Osteoblast (primary cell): ENCODE measurements around the gene ZFAND3. TPM values are rescaled to one million over a fixed set of nuclear protein-coding genes. Genes with fewer than 3 reads are reported as not detected.

Source experiments
- DNase-seq: peaks from one replicate; pipeline ENCODE4 v3.0.0; 2011; ENCODE audit warnings: low spot score, mixed read lengths; ENCODE audit not compliant: insufficient read length; ENCODE audit errors: missing footprints
- H2AFZ ChIP-seq: 2 replicates; pipeline ENCODE4 v1.6.0; 2011; ENCODE audit warnings: mild to moderate bottlenecking, low read length
- H3K27ac ChIP-seq: 2 replicates; pipeline ENCODE4 v1.5.1; 2011; ENCODE audit warnings: mild to moderate bottlenecking, low read depth, low read length, moderate library complexity
- H3K27me3 ChIP-seq: 2 replicates; pipeline ENCODE4 v1.6.0; 2012; ENCODE audit warnings: mild to moderate bottlenecking, control low read depth, inconsistent platforms, low read length, moderate library complexity; ENCODE audit not compliant: insufficient read depth
- H3K36me3 ChIP-seq: 2 replicates; pipeline ENCODE4 v1.5.1; 2011; ENCODE audit warnings: mild to moderate bottlenecking, low read length, control low read depth, moderate library complexity; ENCODE audit not compliant: insufficient read depth
- H3K4me1 ChIP-seq: 2 replicates; pipeline ENCODE4 v1.5.1; 2011; ENCODE audit warnings: mild to moderate bottlenecking, low read length, control low read depth, moderate library complexity; ENCODE audit not compliant: insufficient read depth
- H3K4me2 ChIP-seq: 2 replicates; pipeline ENCODE4 v1.6.0; 2011; ENCODE audit warnings: mild to moderate bottlenecking, low read length; ENCODE audit not compliant: insufficient read depth
- H3K4me3 ChIP-seq: fragments of 200-600 bp; sonication (generic); 3 replicates; pipeline ENCODE4 v1.5.1; 2012; ENCODE audit warnings: mild to moderate bottlenecking, low read length, inconsistent platforms; ENCODE audit not compliant: insufficient read depth
- H3K79me2 ChIP-seq: 2 replicates; pipeline ENCODE4 v1.6.0; 2012; ENCODE audit warnings: mild to moderate bottlenecking, low read length, control low read depth, inconsistent platforms; ENCODE audit not compliant: insufficient read depth
- H3K9me3 ChIP-seq: 2 replicates; pipeline ENCODE4 v1.5.1; 2011; ENCODE audit warnings: low read depth, low read length, control low read depth
- H4K20me1 ChIP-seq: 2 replicates; pipeline ENCODE4 v1.6.0; 2012; ENCODE audit warnings: mild to moderate bottlenecking, low read length, control low read depth; ENCODE audit not compliant: insufficient read depth
- total RNA-seq: library from RNA; depleted of rRNA; stranded (reverse); fragments of >200 nt; gene quantifications from 2 replicates; pipeline ENCODE4 v1.2.3, GENCODE V29; 2012
- TF ChIP-seq, protein P1 (sequence below): IDR thresholded peaks from 2 replicates; pipeline ENCODE4 v1.5.1; 2011; ENCODE audit warnings: mild to moderate bottlenecking, low read depth, low read length, moderate library complexity; ENCODE audit errors: extremely low read depth

Gene ZFAND3
- total RNA-seq, 1 donor, result 27.1 TPM

DNA sequence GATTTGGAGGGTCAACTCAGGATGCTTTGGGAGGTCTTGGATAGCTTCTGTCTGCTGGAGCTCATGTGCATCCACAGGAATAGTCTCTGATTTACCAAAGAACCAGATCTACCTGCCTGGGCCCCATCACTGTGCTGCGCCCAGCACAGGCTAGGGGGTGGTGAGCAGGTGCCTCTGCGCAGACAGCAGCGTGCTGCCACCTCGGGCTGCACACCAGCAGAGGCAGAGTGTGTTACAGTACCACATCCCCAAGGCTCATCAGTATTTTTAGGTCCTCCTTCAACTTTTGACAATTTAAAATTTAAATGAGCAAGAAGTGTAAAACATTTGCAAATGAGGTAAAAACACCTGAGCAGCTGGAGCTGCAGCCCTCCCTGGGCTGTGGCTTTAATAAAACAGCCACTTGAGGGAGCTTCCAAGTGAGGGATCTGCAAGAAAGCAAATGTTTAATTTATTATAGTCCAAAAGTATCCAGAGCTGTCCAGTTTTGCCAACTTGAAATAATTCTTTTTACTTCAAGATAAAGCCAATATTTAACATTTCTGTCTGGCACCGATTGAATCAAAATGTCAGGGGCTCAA lies 324.9 kb downstream of the ZFAND3 start:
- Histone ChIP-seq H3K4me1 (peaks cover 10% of the 10 kb centered on the region), H3K4me2 (no peak overlapping the region), H3K36me3 (no peaks in the 10 kb centered on the region), H3K9me3 (no peaks in the 10 kb centered on the region), H4K20me1 (peaks cover 78% of the 10 kb centered on the region), H3K27me3 (no peaks in the 10 kb centered on the region), H2AFZ (no peak overlapping the region), H3K79me2 (peaks cover 65% of the 10 kb centered on the region), H3K4me3 (no peak overlapping the region), H3K27ac (no peak overlapping the region)
- TF ChIP-seq, protein P1, sequence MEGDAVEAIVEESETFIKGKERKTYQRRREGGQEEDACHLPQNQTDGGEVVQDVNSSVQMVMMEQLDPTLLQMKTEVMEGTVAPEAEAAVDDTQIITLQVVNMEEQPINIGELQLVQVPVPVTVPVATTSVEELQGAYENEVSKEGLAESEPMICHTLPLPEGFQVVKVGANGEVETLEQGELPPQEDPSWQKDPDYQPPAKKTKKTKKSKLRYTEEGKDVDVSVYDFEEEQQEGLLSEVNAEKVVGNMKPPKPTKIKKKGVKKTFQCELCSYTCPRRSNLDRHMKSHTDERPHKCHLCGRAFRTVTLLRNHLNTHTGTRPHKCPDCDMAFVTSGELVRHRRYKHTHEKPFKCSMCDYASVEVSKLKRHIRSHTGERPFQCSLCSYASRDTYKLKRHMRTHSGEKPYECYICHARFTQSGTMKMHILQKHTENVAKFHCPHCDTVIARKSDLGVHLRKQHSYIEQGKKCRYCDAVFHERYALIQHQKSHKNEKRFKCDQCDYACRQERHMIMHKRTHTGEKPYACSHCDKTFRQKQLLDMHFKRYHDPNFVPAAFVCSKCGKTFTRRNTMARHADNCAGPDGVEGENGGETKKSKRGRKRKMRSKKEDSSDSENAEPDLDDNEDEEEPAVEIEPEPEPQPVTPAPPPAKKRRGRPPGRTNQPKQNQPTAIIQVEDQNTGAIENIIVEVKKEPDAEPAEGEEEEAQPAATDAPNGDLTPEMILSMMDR, result no peak
- DNase-seq, result no peak

DNA sequence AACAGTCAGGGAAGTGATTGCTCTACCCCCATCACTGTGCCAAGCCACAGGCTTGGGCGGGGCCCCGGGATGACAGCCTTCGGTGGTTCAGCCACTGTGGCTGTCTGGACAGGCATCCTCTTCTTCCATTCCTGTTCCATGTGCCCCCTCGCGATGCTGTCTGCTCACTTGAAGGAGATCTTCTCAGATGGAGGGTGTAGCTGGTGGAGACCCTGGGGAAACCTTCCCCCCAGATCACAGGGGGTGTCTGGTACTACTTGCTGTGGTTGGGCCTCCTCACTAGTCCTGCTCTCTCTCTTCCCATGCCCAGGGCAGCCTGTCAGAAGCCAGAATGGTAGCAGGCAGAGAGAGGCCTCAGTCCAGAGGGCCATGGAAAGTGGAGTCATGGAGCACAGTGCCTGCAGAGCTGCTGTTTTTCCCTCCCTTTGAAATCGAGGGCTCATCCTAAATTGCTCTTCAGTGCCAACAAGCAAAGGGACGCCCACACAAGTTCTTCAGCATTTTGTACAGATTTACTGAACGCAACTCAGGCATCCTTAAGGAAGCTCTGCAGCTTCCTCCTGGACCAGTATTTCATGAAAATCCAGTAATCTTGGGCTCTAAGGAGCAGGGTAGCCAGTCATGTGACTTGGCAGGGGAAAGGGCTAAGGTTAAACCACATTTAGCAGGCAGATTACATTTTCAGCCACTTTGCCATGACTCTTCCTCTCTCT lies 326.6 kb downstream of the ZFAND3 start:
- Histone ChIP-seq H3K9me3 (no peaks in the 10 kb centered on the region), H3K79me2 (peaks cover 59% of the 10 kb centered on the region), H3K4me1 (peaks cover 10% of the 10 kb centered on the region), H3K27ac (no peak overlapping the region), H3K4me3 (no peak overlapping the region), H3K4me2 (no peak overlapping the region), H3K36me3 (peaks cover 4% of the 10 kb centered on the region), H2AFZ (no peak overlapping the region), H4K20me1 (peaks cover 74% of the 10 kb centered on the region), H3K27me3 (no peaks in the 10 kb centered on the region)
- no peak for DNase-seq
- TF ChIP-seq, protein P1, result no peak

DNA sequence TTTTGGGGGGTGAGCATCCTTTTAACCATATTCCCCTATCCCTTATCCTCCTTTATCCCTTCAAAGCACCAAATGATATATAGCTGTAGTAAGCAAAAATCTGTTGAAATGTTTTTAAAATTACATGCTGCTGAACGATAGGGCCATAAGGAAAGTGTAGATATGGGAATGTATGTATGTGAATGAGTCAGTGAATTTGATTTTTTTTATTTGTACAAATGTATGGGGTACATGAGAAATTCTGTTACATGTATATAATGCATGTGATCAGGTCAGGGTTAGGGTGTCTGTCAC lies 327.2 kb downstream of the ZFAND3 start:
- Histone ChIP-seq H3K4me3 (no peak overlapping the region), H3K79me2 (peaks cover 54% of the 10 kb centered on the region), H2AFZ (no peak overlapping the region), H4K20me1 (peaks cover 73% of the 10 kb centered on the region), H3K4me1 (peaks cover 10% of the 10 kb centered on the region), H3K36me3 (peaks cover 4% of the 10 kb centered on the region), H3K9me3 (no peaks in the 10 kb centered on the region), H3K27me3 (no peaks in the 10 kb centered on the region), H3K4me2 (no peak overlapping the region), H3K27ac (no peak overlapping the region)
- no peak for DNase-seq
- TF ChIP-seq, protein P1, result no peak

- peaks cover 63% of the 10 kb centered on the region for H4K20me1 ChIP-seq
- H3K36me3 ChIP-seq, result peaks cover 15% of the 10 kb centered on the region
- TF ChIP-seq, protein P1, result no peak
- H3K79me2 ChIP-seq, result peaks cover 50% of the 10 kb centered on the region
- no peak overlapping the region for H2AFZ ChIP-seq
- no peak overlapping the region for H3K4me3 ChIP-seq
- no peaks in the 10 kb centered on the region for H3K27me3 ChIP-seq
- H3K9me3 ChIP-seq, result no peaks in the 10 kb centered on the region
- H3K27ac ChIP-seq, result no peak overlapping the region
- no peak overlapping the region for H3K4me2 ChIP-seq
- peaks cover 10% of the 10 kb centered on the region for H3K4me1 ChIP-seq
- DNase-seq, result no peak
These were observed 329.1 kb downstream of the ZFAND3 start for GRCh38 chr6:38148606-38149005.
